WERI-Rb-1 (cell line): Measurements from ENCODE around the gene CKLF.

Experiments
- DNase-seq: peaks from one replicate; pipeline ENCODE4 v3.0.0-alpha.2; 2020
- H3K27ac ChIP-seq: fragments of 250-450 bp; sonication (Bioruptor Pico); 2 replicates; pipeline ENCODE4 v1.5.1; 2020; ENCODE audit warnings: mild to moderate bottlenecking, moderate library complexity
- H3K27me3 ChIP-seq: fragments of 250-450 bp; sonication (Bioruptor Pico); 2 replicates; pipeline ENCODE4 v1.5.1; 2021; ENCODE audit warnings: mild to moderate bottlenecking, low read depth, moderate library complexity; ENCODE audit not compliant: insufficient read depth, severe bottlenecking
- H3K36me3 ChIP-seq: fragments of 250-450 bp; sonication (Bioruptor Pico); 2 replicates; pipeline ENCODE4 v1.5.1; 2020; ENCODE audit warnings: mild to moderate bottlenecking, moderate library complexity
- H3K4me3 ChIP-seq: 2 replicates; pipeline ENCODE4 v1.5.1; 2011; ENCODE audit warnings: low read depth, mild to moderate bottlenecking, control low read depth, low read length
- H3K9me3 ChIP-seq: fragments of 250-450 bp; sonication (Bioruptor Pico); 2 replicates; pipeline ENCODE4 v1.5.1; 2021; ENCODE audit warnings: mild to moderate bottlenecking, moderate library complexity; ENCODE audit not compliant: severe bottlenecking
- TF ChIP-seq, protein P1 (sequence below): IDR thresholded peaks from 2 replicates; pipeline ENCODE4 v1.5.1; 2011; ENCODE audit warnings: low read depth, mild to moderate bottlenecking, control low read depth, inconsistent platforms, low read length

The CKLF gene

DNA sequence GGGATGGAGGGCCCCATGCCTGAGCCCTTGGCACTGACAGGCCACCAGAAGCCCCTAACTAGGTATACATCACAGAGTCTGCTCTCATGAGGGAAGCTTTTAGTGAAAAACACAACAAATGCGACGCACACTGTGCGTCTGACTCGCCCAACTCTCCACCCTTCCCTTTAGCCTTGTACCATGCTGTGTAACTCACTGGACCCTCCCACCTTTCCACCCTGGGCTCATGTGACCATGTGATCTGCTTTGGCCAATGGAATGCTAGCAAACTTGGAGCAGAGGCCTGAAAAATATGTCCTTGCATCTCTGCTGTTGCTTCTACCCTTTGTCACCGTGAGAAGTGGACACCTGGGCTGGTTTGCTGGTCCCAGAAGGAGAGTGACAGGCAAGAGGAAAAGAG lies 24.1 kb upstream of the CKLF start:
- Histone ChIP-seq H3K9me3 (no peaks in the 10 kb centered on the region), H3K4me3 (no peak overlapping the region), H3K36me3 (peaks cover 2% of the 10 kb centered on the region), H3K27ac (no peak overlapping the region), H3K27me3 (no peaks in the 10 kb centered on the region)
- TF ChIP-seq, protein P1, sequence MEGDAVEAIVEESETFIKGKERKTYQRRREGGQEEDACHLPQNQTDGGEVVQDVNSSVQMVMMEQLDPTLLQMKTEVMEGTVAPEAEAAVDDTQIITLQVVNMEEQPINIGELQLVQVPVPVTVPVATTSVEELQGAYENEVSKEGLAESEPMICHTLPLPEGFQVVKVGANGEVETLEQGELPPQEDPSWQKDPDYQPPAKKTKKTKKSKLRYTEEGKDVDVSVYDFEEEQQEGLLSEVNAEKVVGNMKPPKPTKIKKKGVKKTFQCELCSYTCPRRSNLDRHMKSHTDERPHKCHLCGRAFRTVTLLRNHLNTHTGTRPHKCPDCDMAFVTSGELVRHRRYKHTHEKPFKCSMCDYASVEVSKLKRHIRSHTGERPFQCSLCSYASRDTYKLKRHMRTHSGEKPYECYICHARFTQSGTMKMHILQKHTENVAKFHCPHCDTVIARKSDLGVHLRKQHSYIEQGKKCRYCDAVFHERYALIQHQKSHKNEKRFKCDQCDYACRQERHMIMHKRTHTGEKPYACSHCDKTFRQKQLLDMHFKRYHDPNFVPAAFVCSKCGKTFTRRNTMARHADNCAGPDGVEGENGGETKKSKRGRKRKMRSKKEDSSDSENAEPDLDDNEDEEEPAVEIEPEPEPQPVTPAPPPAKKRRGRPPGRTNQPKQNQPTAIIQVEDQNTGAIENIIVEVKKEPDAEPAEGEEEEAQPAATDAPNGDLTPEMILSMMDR = no peak
- no peak for DNase-seq

DNA sequence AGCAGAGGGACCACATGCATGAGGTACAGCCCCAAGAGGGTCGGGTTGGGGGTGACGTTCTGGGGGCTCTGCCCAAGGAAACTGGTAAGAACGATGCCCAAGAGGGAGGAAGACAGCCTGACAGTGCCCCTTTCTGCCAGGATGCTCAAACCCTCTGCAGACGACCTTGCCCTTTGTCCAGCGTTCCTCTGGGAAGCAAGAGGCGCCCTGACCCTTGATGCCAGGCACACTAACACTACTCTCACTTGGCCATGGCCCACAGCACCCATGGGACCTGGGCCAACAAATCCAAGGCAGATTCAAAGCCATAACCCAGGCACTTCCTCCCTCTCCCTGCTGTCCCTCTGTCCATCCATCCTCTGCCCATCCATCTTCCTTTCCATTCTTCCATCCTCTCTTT lies 22.9 kb upstream of the CKLF start:
- Histone ChIP-seq H3K27ac (no peak overlapping the region), H3K4me3 (no peak overlapping the region), H3K36me3 (peaks cover 2% of the 10 kb centered on the region), H3K27me3 (no peaks in the 10 kb centered on the region), H3K9me3 (no peaks in the 10 kb centered on the region)
- TF ChIP-seq, protein P1 = no peak
- no peak for DNase-seq

DNA sequence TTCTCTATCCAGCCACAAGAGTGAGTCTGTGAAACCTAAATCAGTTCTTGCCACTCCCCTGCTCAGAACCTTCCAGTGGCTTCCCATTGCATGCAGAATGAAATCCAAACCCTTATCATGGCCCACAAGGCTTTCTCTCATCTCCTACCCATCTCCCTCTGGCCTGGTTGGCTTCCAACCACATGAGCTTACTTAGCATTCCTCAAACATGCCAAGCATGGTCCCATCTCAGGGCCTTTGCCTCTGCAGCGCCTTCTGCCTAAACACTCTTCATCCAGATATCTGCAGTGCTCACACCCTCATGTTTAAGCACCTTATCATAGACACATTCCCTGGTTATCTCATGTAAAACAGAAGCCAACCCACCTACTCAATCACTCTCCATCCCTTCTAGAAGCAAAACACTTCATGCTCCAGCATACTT lies 18.0 kb upstream of the CKLF start:
- Histone ChIP-seq H3K9me3 (no peaks in the 10 kb centered on the region), H3K36me3 (peaks cover 2% of the 10 kb centered on the region; the same call in 1 of the 2 replicates)
- TF ChIP-seq, protein P1 = no peak

DNA sequence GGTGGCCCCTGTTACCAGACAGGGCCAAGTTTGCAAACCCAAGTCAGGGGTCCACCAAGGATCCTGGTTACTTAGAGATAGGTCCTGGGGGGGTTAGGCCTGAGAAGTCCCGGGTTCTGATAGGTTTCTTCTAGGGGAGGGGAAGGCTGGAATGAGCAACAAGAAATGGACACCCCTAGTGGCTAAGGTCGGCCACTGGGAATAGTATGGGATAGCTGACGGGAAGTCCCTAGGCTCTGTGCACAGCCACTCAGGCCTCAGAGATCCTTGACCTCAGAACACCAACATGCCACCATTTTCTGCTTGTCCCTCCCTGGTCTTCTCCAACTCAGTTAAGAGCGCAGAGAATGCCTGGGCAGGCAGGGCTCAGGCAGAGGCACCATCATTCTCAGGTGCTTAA lies 15.9 kb upstream of the CKLF start:
- Histone ChIP-seq H3K27ac (no peak overlapping the region), H3K27me3 (no peaks in the 10 kb centered on the region), H3K36me3 (no peaks in the 10 kb centered on the region; the same call in 1 of the 2 replicates), H3K9me3 (no peaks in the 10 kb centered on the region), H3K4me3 (no peak overlapping the region)
- no peak for DNase-seq
- TF ChIP-seq, protein P1 = no peak

More for the DNA sequence above, 18.0 kb upstream of the CKLF start:
- H3K27me3 ChIP-seq = no peaks in the 10 kb centered on the region
- H3K4me3 ChIP-seq = no peak overlapping the region
- DNase-seq = no peak
- H3K27ac ChIP-seq = no peak overlapping the region

DNA sequence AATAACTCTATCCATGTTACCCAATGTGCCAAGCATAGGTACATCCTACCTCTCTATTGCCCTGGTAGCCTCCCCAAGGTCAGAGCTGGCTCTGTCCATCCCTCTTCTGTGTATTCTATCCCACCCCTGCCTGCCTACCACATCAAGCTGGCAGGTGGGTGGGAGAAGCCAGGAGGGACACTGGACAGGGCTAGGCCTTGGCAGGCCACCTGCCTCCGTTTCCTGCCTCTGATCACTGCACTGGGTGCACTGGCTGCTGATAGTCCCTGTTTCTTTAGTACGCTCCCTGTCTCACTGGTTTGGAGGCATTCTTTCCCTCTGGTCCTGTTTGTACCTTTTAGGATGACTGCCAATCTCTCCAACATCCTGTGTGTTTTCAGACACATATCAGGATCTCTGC lies 15.1 kb upstream of the CKLF start:
- Histone ChIP-seq H3K27me3 (no peaks in the 10 kb centered on the region), H3K4me3 (no peak overlapping the region), H3K36me3 (no peaks in the 10 kb centered on the region), H3K27ac (no peak overlapping the region), H3K9me3 (no peaks in the 10 kb centered on the region)
- no peak for DNase-seq
- TF ChIP-seq, protein P1 = no peak

DNA sequence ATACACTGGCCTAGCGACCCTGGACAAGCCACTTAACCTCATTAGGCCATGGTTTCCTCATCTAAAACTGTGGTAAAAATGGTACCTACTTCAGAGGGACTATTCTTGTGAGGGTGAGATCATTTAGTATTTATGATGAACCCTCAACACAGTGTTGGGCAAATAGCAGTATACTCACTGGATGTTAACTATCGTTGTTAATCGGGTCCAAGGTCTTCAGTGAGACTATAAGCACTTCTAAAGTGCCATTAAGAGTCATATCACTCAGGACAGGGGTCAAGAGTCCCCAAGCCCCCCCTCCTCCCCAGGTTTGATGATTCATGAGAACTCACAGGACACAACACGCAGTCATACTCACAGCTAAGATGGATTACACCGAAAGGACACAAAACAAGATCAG lies 13.5 kb upstream of the CKLF start:
- Histone ChIP-seq H3K27me3 (no peaks in the 10 kb centered on the region), H3K36me3 (no peaks in the 10 kb centered on the region), H3K9me3 (no peaks in the 10 kb centered on the region), H3K27ac (no peak overlapping the region), H3K4me3 (no peak overlapping the region)
- DNase-seq = no peak
- TF ChIP-seq, protein P1 = no peak
